GM20000 (cell line): ENCODE measurements around the gene PGK2.

ENCODE experiments used
- DNase-seq: peaks from one replicate; pipeline ENCODE4 v3.0.0; 2012; ENCODE audit warnings: low spot score
- TF ChIP-seq, protein P1 (sequence below): IDR thresholded peaks from 2 replicates; pipeline ENCODE4 v1.5.1; 2012; ENCODE audit warnings: mild to moderate bottlenecking, control low read depth; ENCODE audit errors: extremely low read depth, missing control alignments

Gene PGK2

DNA sequence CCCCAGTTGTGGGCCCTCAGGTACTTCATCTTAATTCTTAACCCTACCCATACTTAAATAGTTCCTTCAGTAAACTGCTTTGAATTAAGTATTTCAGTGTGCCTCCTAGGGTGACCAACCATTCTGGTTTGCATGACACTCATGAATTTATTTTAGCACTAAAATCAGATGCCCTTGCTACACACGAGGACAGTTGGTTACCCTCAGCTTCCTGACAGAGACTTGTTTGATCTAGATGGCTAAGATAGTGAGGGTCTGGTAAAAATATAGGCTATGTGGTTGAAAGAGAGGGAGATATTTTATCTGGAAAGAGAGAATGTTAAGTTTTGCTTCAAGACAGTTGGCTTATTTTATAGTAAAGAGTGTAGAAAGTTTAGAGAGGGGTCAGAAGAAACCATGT lies 10.6 kb downstream of the PGK2 start:
- TF ChIP-seq, protein P1, sequence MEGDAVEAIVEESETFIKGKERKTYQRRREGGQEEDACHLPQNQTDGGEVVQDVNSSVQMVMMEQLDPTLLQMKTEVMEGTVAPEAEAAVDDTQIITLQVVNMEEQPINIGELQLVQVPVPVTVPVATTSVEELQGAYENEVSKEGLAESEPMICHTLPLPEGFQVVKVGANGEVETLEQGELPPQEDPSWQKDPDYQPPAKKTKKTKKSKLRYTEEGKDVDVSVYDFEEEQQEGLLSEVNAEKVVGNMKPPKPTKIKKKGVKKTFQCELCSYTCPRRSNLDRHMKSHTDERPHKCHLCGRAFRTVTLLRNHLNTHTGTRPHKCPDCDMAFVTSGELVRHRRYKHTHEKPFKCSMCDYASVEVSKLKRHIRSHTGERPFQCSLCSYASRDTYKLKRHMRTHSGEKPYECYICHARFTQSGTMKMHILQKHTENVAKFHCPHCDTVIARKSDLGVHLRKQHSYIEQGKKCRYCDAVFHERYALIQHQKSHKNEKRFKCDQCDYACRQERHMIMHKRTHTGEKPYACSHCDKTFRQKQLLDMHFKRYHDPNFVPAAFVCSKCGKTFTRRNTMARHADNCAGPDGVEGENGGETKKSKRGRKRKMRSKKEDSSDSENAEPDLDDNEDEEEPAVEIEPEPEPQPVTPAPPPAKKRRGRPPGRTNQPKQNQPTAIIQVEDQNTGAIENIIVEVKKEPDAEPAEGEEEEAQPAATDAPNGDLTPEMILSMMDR = no peak
- DNase-seq = no peak

DNA sequence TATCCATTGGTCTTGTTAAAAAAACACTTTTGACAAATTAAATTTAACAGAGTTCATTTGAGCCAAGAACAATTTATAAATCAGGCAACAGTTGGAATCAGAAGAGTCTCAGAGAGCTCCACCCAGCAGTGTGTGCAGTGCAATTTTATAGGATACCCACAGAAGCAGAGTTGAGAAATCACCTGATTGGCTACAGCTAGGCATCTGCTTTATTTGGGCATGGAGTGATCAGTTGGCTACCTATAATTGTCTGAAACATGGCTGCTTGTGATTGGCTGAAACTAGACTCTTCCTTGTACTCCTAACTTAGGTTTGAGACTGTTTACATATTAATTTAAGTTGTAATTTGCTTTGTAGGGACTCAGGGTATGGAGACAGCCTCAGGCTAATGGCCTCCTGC lies 12.0 kb downstream of the PGK2 start:
- TF ChIP-seq, protein P1 = no peak
- DNase-seq = no peak

DNA sequence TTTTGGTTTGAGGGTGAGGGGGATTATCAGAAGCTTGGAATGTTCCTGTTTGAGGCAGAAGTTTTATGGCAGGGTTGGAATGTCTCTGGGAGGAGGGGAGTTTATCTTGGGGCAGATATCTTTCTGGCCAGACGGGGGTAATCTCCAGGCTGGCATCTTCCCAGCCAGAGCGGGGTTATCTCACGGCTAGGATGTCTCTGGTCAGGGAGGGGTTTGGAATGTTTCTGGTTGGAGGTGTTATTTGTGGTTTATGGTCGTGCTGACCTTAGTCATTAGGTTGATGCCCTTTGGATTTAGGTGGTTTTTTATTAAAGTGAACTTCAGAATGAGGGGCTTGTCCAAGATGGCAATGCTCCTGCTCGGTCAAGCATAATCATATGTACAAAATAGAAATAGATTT lies 14.8 kb downstream of the PGK2 start:
- DNase-seq = no peak
- TF ChIP-seq, protein P1 = no peak

DNA sequence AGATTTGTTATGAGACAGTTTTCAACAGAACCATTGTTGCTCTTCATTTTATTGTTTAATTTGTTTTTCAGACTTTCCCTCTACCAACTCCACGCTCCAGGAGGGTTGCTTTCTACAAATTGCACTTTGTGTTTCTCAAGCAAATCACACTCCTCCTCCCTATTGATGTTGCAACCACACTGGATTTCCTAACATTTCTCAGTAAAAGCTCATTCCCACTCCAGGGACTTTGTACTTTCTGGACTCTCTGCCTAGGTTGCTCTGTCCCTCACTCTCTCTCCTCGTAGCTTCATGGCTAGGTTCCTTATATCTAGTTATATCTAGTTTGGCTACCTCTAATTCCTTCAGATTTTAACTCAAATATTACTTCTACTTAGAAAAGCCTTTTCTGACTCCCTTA lies 20.3 kb downstream of the PGK2 start:
- DNase-seq = no peak
- TF ChIP-seq, protein P1 = no peak

DNA sequence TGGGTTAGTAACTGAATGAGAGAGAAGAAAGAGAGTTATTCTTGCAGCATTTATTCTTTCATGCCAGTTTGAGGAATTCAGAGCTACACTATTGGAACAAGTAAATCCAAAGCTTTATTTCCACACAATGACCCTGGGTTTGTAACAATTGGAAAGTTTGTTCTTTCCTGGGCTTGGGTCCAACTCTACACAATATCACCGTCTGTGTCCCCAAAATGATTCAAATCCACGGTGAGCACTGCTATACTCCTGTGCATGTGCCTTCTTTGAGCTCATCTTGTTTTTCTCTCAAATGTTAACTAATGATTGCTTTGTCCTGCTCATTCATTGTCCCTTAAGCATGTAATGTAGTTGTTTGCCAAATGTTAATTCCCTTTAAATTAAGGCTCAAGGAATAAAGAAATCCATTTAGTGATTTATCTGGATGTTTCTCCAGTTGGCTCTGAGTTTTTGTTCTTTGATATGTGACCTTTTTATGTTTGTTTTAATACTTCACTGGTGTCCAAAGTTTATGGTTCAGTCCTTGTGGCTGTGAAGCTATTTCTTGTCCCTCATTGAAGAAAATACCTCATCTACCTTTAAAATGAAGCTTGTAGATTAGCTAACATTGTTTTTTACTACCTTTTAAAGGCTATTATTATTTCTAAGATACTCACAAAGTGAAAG lies 22.4 kb downstream of the PGK2 start:
- no peak for DNase-seq
- TF ChIP-seq, protein P1 = no peak

DNA sequence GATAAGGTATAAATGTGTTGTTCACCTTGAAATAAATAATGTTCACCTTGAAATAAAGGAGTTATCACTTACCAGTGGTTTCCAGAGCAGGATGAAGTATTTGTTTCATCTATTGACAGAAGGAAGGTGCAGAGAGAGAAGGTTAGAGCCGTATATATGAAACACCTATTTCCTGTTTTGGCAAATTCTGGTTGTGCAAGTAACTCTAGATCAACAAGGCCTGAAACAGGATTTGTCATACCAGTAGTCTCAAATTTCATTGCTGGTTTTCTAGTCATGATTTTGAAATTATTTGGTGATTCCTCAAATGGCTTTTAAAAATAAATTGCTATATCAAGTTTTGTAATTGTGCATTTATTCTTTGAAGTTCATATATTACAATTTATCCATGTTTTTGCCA lies 42.8 kb downstream of the PGK2 start, which contains the start of gene CRISP3:
TSS of gene CRISP3 (minus strand) at position 130 of the 400 bp plus-strand sequence. CDS start at position 109, 21 bp downstream.
- TF ChIP-seq, protein P1 = no peak

DNA sequence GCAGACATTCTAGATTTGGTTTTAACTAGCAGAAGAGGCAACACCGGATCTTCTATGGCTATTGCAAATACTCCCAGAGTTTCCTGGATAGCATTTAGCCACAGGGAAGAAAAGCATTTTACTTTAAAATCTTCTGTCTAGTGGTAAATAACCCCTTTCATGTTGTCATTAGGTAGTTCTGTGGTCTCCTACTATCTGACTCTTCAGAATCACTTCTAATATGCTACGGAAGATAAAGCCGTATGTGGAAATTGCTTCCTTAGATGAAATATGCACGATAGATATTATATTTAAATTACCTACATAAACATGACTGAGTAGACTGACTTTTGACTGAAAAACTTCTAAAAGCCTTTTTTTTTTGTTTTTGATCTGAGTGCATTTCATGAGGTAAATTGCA lies 43.7 kb downstream of the PGK2 start:
- TF ChIP-seq, protein P1 = no peak
- no peak for DNase-seq

More for the DNA sequence above, 42.8 kb downstream of the PGK2 start, which contains the start of gene CRISP3:
- no peak for DNase-seq
